LNCaP clone FGC (cell line): ENCODE results near the gene RXRA.

ENCODE experiments used
- DNase-seq: peaks from one replicate; pipeline ENCODE4 v3.0.0-alpha.2; 2011; ENCODE audit warnings: low read depth
- H3K4me3 ChIP-seq: 2 replicates; pipeline ENCODE4 v1.5.1; 2011; ENCODE audit warnings: mild to moderate bottlenecking, low read depth, low read length, control low read depth
- CTCF ChIP-seq: IDR thresholded peaks from 2 replicates; pipeline ENCODE4 v1.5.1; 2012; ENCODE audit warnings: mild to moderate bottlenecking; ENCODE audit not compliant: control insufficient read depth, insufficient read depth; ENCODE audit errors: extremely low read depth

Gene RXRA

GRCh38 chr9:134348404-134349155 lies 22.3 kb downstream of the RXRA start:
- TF ChIP-seq CTCF, result no peak
- DNase-seq, result no peak
- H3K4me3 ChIP-seq, result no peak overlapping the region

GRCh38 chr9:134349936-134350335 lies 23.7 kb downstream of the RXRA start:
- no peak for TF ChIP-seq CTCF
- no peak for DNase-seq
- H3K4me3 ChIP-seq, result no peak overlapping the region

GRCh38 chr9:134350416-134350994 lies 24.2 kb downstream of the RXRA start:
- H3K4me3 ChIP-seq, result no peak overlapping the region
- TF ChIP-seq CTCF, result no peak
- no peak for DNase-seq

- H3K4me3 ChIP-seq, result no peak overlapping the region
- no peak for DNase-seq
- TF ChIP-seq CTCF, result no peak
These were observed 25.4 kb downstream of the RXRA start for GRCh38 chr9:134351606-134352176.

GRCh38 chr9:134352247-134352933 lies 26.1 kb downstream of the RXRA start:
- H3K4me3 ChIP-seq, result no peak overlapping the region
- no peak for DNase-seq
- no peak for TF ChIP-seq CTCF

- H3K4me3 ChIP-seq, result no peak overlapping the region
- no peak for DNase-seq
- no peak for TF ChIP-seq CTCF
These were observed 27.3 kb downstream of the RXRA start for GRCh38 chr9:134353539-134353938.
